ENCODE data around the gene BRAF.
"Not testable (repeated sequence)": the region's sequence is repeated elsewhere in the genome, so short reads cannot be mapped to it uniquely, and the experiment has no call there.

The BRAF gene

GRCh38 chr7:140829720-140830119, 95.0 kb downstream of the BRAF start:
- Histone ChIP-seq H3K4me1 (ENCODE audit: control insufficient read depth, insufficient read depth, low read length) (no peaks in the 10 kb centered on the region), H3K36me3 (ENCODE audit: control insufficient read depth, insufficient read depth, low read length) (peaks cover 10% of the 10 kb centered on the region), H3K9ac (ENCODE audit: low read depth, low read length) (no peak overlapping the region), H3K27me3 (ENCODE audit: control insufficient read depth, insufficient read depth, low read length) (no peaks in the 10 kb centered on the region), H3K9me3 (ENCODE audit: control insufficient read depth, insufficient read depth, low read length) (no peaks in the 10 kb centered on the region), H3K27ac (ENCODE audit: low read depth, low read length) (no peak overlapping the region), H3K4me3 (ENCODE audit: low read depth, low read length) (no peak overlapping the region)

- peaks cover under 1% of the 10 kb centered on the region; the same call in 1 of the 2 replicates for H3K36me3 ChIP-seq (ENCODE audit: control insufficient read depth, insufficient read depth, low read length)
- no peak overlapping the region for H3K4me3 ChIP-seq (ENCODE audit: low read depth, low read length)
- no peak overlapping the region for H3K27ac ChIP-seq (ENCODE audit: low read depth, low read length)
- no peaks in the 10 kb centered on the region for H3K27me3 ChIP-seq (ENCODE audit: control insufficient read depth, insufficient read depth, low read length)
- H3K9ac ChIP-seq (ENCODE audit: low read depth, low read length) = no peak overlapping the region
- no peaks in the 10 kb centered on the region for H3K9me3 ChIP-seq (ENCODE audit: control insufficient read depth, insufficient read depth, low read length)
- H3K4me1 ChIP-seq (ENCODE audit: control insufficient read depth, insufficient read depth, low read length) = no peaks in the 10 kb centered on the region
These were observed 96.0 kb downstream of the BRAF start for GRCh38 chr7:140828741-140829140.

GRCh38 chr7:140817383-140817782, 107.3 kb downstream of the BRAF start:
- H3K27me3 ChIP-seq (ENCODE audit: control insufficient read depth, insufficient read depth, low read length); H3K9me3 ChIP-seq (ENCODE audit: control insufficient read depth, insufficient read depth, low read length); H3K4me1 ChIP-seq (ENCODE audit: control insufficient read depth, insufficient read depth, low read length); H3K27ac ChIP-seq (ENCODE audit: low read depth, low read length); H3K9ac ChIP-seq (ENCODE audit: low read depth, low read length); H3K4me3 ChIP-seq (ENCODE audit: low read depth, low read length); H3K36me3 ChIP-seq (ENCODE audit: control insufficient read depth, insufficient read depth, low read length): not testable (repeated sequence)

GRCh38 chr7:140810830-140811556, 113.7 kb downstream of the BRAF start:
- Histone ChIP-seq H3K4me3 (ENCODE audit: low read depth, low read length) (no peak overlapping the region), H3K27ac (ENCODE audit: low read depth, low read length) (no peak overlapping the region), H3K9me3 (ENCODE audit: control insufficient read depth, insufficient read depth, low read length) (no peaks in the 10 kb centered on the region), H3K27me3 (ENCODE audit: control insufficient read depth, insufficient read depth, low read length) (no peaks in the 10 kb centered on the region), H3K4me1 (ENCODE audit: control insufficient read depth, insufficient read depth, low read length) (no peaks in the 10 kb centered on the region), H3K9ac (ENCODE audit: low read depth, low read length) (no peak overlapping the region), H3K36me3 (ENCODE audit: control insufficient read depth, insufficient read depth, low read length) (no peaks in the 10 kb centered on the region)

- Histone ChIP-seq H3K27me3 (ENCODE audit: control insufficient read depth, insufficient read depth, low read length) (no peaks in the 10 kb centered on the region), H3K9me3 (ENCODE audit: control insufficient read depth, insufficient read depth, low read length) (no peaks in the 10 kb centered on the region), H3K27ac (ENCODE audit: low read depth, low read length) (no peak overlapping the region), H3K36me3 (ENCODE audit: control insufficient read depth, insufficient read depth, low read length) (no peaks in the 10 kb centered on the region), H3K4me3 (ENCODE audit: low read depth, low read length) (no peak overlapping the region), H3K9ac (ENCODE audit: low read depth, low read length) (no peak overlapping the region), H3K4me1 (ENCODE audit: control insufficient read depth, insufficient read depth, low read length) (no peaks in the 10 kb centered on the region)
These were observed 114.3 kb downstream of the BRAF start for GRCh38 chr7:140810385-140810784.

- no peaks in the 10 kb centered on the region for H3K9me3 ChIP-seq (ENCODE audit: control insufficient read depth, insufficient read depth, low read length)
- no peaks in the 10 kb centered on the region for H3K4me1 ChIP-seq (ENCODE audit: control insufficient read depth, insufficient read depth, low read length)
- no peak overlapping the region for H3K4me3 ChIP-seq (ENCODE audit: low read depth, low read length)
- no peaks in the 10 kb centered on the region for H3K27me3 ChIP-seq (ENCODE audit: control insufficient read depth, insufficient read depth, low read length)
- H3K9ac ChIP-seq (ENCODE audit: low read depth, low read length) = no peak overlapping the region
- peaks cover 67% of the 10 kb centered on the region for H3K36me3 ChIP-seq (ENCODE audit: control insufficient read depth, insufficient read depth, low read length)
- no peak overlapping the region for H3K27ac ChIP-seq (ENCODE audit: low read depth, low read length)
These were observed 145.8 kb downstream of the BRAF start for GRCh38 chr7:140778975-140779374.

GRCh38 chr7:140778568-140778967, 146.2 kb downstream of the BRAF start:
- no peak overlapping the region for H3K4me3 ChIP-seq (ENCODE audit: low read depth, low read length)
- no peaks in the 10 kb centered on the region for H3K27me3 ChIP-seq (ENCODE audit: control insufficient read depth, insufficient read depth, low read length)
- no peak overlapping the region for H3K27ac ChIP-seq (ENCODE audit: low read depth, low read length)
- H3K36me3 ChIP-seq (ENCODE audit: control insufficient read depth, insufficient read depth, low read length) = peaks cover 71% of the 10 kb centered on the region
- no peak overlapping the region for H3K9ac ChIP-seq (ENCODE audit: low read depth, low read length)
- no peaks in the 10 kb centered on the region for H3K9me3 ChIP-seq (ENCODE audit: control insufficient read depth, insufficient read depth, low read length)
- H3K4me1 ChIP-seq (ENCODE audit: control insufficient read depth, insufficient read depth, low read length) = no peaks in the 10 kb centered on the region

GRCh38 chr7:140774371-140774770, 150.4 kb downstream of the BRAF start:
- Histone ChIP-seq H3K27ac (ENCODE audit: low read depth, low read length) (no peak overlapping the region), H3K9ac (ENCODE audit: low read depth, low read length) (no peak overlapping the region), H3K4me1 (ENCODE audit: control insufficient read depth, insufficient read depth, low read length) (no peaks in the 10 kb centered on the region), H3K4me3 (ENCODE audit: low read depth, low read length) (no peak overlapping the region), H3K9me3 (ENCODE audit: control insufficient read depth, insufficient read depth, low read length) (no peaks in the 10 kb centered on the region), H3K27me3 (ENCODE audit: control insufficient read depth, insufficient read depth, low read length) (no peaks in the 10 kb centered on the region), H3K36me3 (ENCODE audit: control insufficient read depth, insufficient read depth, low read length) (peaks cover 49% of the 10 kb centered on the region)

- H3K27ac ChIP-seq (ENCODE audit: low read depth, low read length) = no peak overlapping the region
- no peak overlapping the region for H3K9ac ChIP-seq (ENCODE audit: low read depth, low read length)
- no peaks in the 10 kb centered on the region for H3K27me3 ChIP-seq (ENCODE audit: control insufficient read depth, insufficient read depth, low read length)
- H3K4me3 ChIP-seq (ENCODE audit: low read depth, low read length) = no peak overlapping the region
- H3K36me3 ChIP-seq (ENCODE audit: control insufficient read depth, insufficient read depth, low read length) = peaks cover 40% of the 10 kb centered on the region
- H3K9me3 ChIP-seq (ENCODE audit: control insufficient read depth, insufficient read depth, low read length) = no peaks in the 10 kb centered on the region
- H3K4me1 ChIP-seq (ENCODE audit: control insufficient read depth, insufficient read depth, low read length) = no peaks in the 10 kb centered on the region
These were observed 151.6 kb downstream of the BRAF start for GRCh38 chr7:140773104-140773503.

GRCh38 chr7:140771826-140772225, 152.9 kb downstream of the BRAF start:
- H3K9me3 ChIP-seq (ENCODE audit: control insufficient read depth, insufficient read depth, low read length) = no peaks in the 10 kb centered on the region
- H3K36me3 ChIP-seq (ENCODE audit: control insufficient read depth, insufficient read depth, low read length) = peaks cover 32% of the 10 kb centered on the region
- no peak overlapping the region for H3K4me3 ChIP-seq (ENCODE audit: low read depth, low read length)
- H3K27ac ChIP-seq (ENCODE audit: low read depth, low read length) = no peak overlapping the region
- no peaks in the 10 kb centered on the region for H3K27me3 ChIP-seq (ENCODE audit: control insufficient read depth, insufficient read depth, low read length)
- H3K9ac ChIP-seq (ENCODE audit: low read depth, low read length) = no peak overlapping the region
- no peaks in the 10 kb centered on the region for H3K4me1 ChIP-seq (ENCODE audit: control insufficient read depth, insufficient read depth, low read length)

- Histone ChIP-seq H3K4me1 (ENCODE audit: control insufficient read depth, insufficient read depth, low read length) (no peaks in the 10 kb centered on the region), H3K4me3 (ENCODE audit: low read depth, low read length) (no peak overlapping the region), H3K9me3 (ENCODE audit: control insufficient read depth, insufficient read depth, low read length) (no peaks in the 10 kb centered on the region), H3K27ac (ENCODE audit: low read depth, low read length) (no peak overlapping the region), H3K9ac (ENCODE audit: low read depth, low read length) (no peak overlapping the region), H3K36me3 (ENCODE audit: control insufficient read depth, insufficient read depth, low read length) (peaks cover 19% of the 10 kb centered on the region), H3K27me3 (ENCODE audit: control insufficient read depth, insufficient read depth, low read length) (no peaks in the 10 kb centered on the region)
These were observed 154.9 kb downstream of the BRAF start for GRCh38 chr7:140769852-140770251.
